Activated T-cell treated with anti-CD3 and anti-CD28 coated beads for 24 hours (primary cell): ENCODE measurements around the gene ANXA8.

Experiments used
- DNase-seq: peaks from one replicate; pipeline ENCODE4 v3.0.0-alpha.2; 2020; ENCODE audit warnings: low read depth

The ANXA8 gene

GRCh38 chr10:47447209-47447608, 36.7 kb downstream of the ANXA8 start:
- no peak for DNase-seq

- no peak for DNase-seq
Observed at GRCh38 chr10:47445720-47446119, 38.2 kb downstream of the ANXA8 start.

GRCh38 chr10:47444047-47444446, 39.9 kb downstream of the ANXA8 start:
- no peak for DNase-seq

- DNase-seq = no peak
Observed at GRCh38 chr10:47443145-47443544, 40.8 kb downstream of the ANXA8 start.

- no peak for DNase-seq
Observed at GRCh38 chr10:47442351-47442750, 41.6 kb downstream of the ANXA8 start.

- DNase-seq = no peak
Observed at GRCh38 chr10:47441938-47442337, 42.0 kb downstream of the ANXA8 start.

- DNase-seq = no peak
Observed at GRCh38 chr10:47440207-47440606, 43.7 kb downstream of the ANXA8 start.

- DNase-seq = no peak
Observed at GRCh38 chr10:47438857-47439474, 44.9 kb downstream of the ANXA8 start.

GRCh38 chr10:47435081-47435480, 48.8 kb downstream of the ANXA8 start:
- no peak for DNase-seq

- DNase-seq = no peak
Observed at GRCh38 chr10:47425813-47426419, 58.0 kb downstream of the ANXA8 start.

GRCh38 chr10:47424231-47424630, 59.7 kb downstream of the ANXA8 start:
- no peak for DNase-seq

GRCh38 chr10:47423476-47423875, 60.4 kb downstream of the ANXA8 start:
- DNase-seq = no peak

- DNase-seq = no peak
Observed at GRCh38 chr10:47421057-47421952, 62.6 kb downstream of the ANXA8 start.

- DNase-seq = no peak
Observed at GRCh38 chr10:47420305-47421056, 63.4 kb downstream of the ANXA8 start.

GRCh38 chr10:47419421-47419820, 64.5 kb downstream of the ANXA8 start:
- no peak for DNase-seq

GRCh38 chr10:47418966-47419365, 64.9 kb downstream of the ANXA8 start:
- DNase-seq = no peak

- DNase-seq = no peak
Observed at GRCh38 chr10:47418321-47418720, 65.6 kb downstream of the ANXA8 start.
